ENCODE measurements around the gene PTPN3. TPM values are rescaled to one million over a fixed set of nuclear protein-coding genes. Genes with fewer than 3 reads are reported as not detected.

PTPN3 gene
- total RNA-seq, 1 donor from 2014 or later: 3.7 TPM

- H3K9me3 Mint-ChIP-seq (ENCODE audit: low read depth): no peaks in the 10 kb centered on the region
Observed at GRCh38 chr9:109475526-109475925, 22.6 kb downstream of the PTPN3 start.

GRCh38 chr9:109474944-109475343, 23.2 kb downstream of the PTPN3 start:
- H3K4me1 Mint-ChIP-seq (ENCODE audit: low read depth): peaks cover 19% of the 10 kb centered on the region
- no peak for DNase-seq (ENCODE audit: low spot score, unreplicated experiment)
- H3K27me3 Mint-ChIP-seq: no peaks in the 10 kb centered on the region
- no peak overlapping the region for H3K4me3 Mint-ChIP-seq (ENCODE audit: low read depth)
- H3K36me3 Mint-ChIP-seq (ENCODE audit: insufficient read depth): no peaks in the 10 kb centered on the region
- H3K9me3 Mint-ChIP-seq (ENCODE audit: low read depth): no peaks in the 10 kb centered on the region
- TF ChIP-seq CTCF (IDR thresholded peaks at IDR 0.05; ENCODE audit: unreplicated experiment): no peak
- H3K27ac Mint-ChIP-seq: no peak overlapping the region

More at GRCh38 chr9:109475526-109475925, 22.6 kb downstream of the PTPN3 start:
- no peak overlapping the region for H3K4me3 Mint-ChIP-seq (ENCODE audit: low read depth)
- H3K27me3 Mint-ChIP-seq: no peaks in the 10 kb centered on the region
- no peak for TF ChIP-seq CTCF (IDR thresholded peaks at IDR 0.05; ENCODE audit: unreplicated experiment)
- H3K36me3 Mint-ChIP-seq (ENCODE audit: insufficient read depth): no peaks in the 10 kb centered on the region
- H3K27ac Mint-ChIP-seq: no peak overlapping the region
- DNase-seq (ENCODE audit: low spot score, unreplicated experiment): no peak
- H3K4me1 Mint-ChIP-seq (ENCODE audit: low read depth): peaks cover 19% of the 10 kb centered on the region

GRCh38 chr9:109474170-109474569, 23.9 kb downstream of the PTPN3 start:
- no peak for DNase-seq (ENCODE audit: low spot score, unreplicated experiment)
- H3K36me3 Mint-ChIP-seq (ENCODE audit: insufficient read depth): no peaks in the 10 kb centered on the region
- no peaks in the 10 kb centered on the region for H3K9me3 Mint-ChIP-seq (ENCODE audit: low read depth)
- H3K4me1 Mint-ChIP-seq (ENCODE audit: low read depth): peaks cover 21% of the 10 kb centered on the region
- H3K4me3 Mint-ChIP-seq (ENCODE audit: low read depth): no peak overlapping the region
- H3K27me3 Mint-ChIP-seq: no peaks in the 10 kb centered on the region
- TF ChIP-seq CTCF (IDR thresholded peaks at IDR 0.05; ENCODE audit: unreplicated experiment): no peak
- H3K27ac Mint-ChIP-seq: peak overlapping the region; percentile 35

- Mint-ChIP-seq H3K4me1 (ENCODE audit: low read depth) (peaks cover 21% of the 10 kb centered on the region), H3K4me3 (ENCODE audit: low read depth) (no peak overlapping the region), H3K27me3 (no peaks in the 10 kb centered on the region), H3K36me3 (ENCODE audit: insufficient read depth) (no peaks in the 10 kb centered on the region), H3K9me3 (ENCODE audit: low read depth) (no peaks in the 10 kb centered on the region), H3K27ac (no peak overlapping the region)
- DNase-seq (ENCODE audit: low spot score, unreplicated experiment): no peak
- TF ChIP-seq CTCF (IDR thresholded peaks at IDR 0.05; ENCODE audit: unreplicated experiment): no peak
Observed at GRCh38 chr9:109473329-109473728, 24.8 kb downstream of the PTPN3 start.

- Mint-ChIP-seq H3K36me3 (ENCODE audit: insufficient read depth) (no peaks in the 10 kb centered on the region), H3K27ac (no peak overlapping the region), H3K4me3 (ENCODE audit: low read depth) (no peak overlapping the region), H3K9me3 (ENCODE audit: low read depth) (no peaks in the 10 kb centered on the region), H3K4me1 (ENCODE audit: low read depth) (peaks cover 8% of the 10 kb centered on the region), H3K27me3 (no peaks in the 10 kb centered on the region)
- TF ChIP-seq CTCF (IDR thresholded peaks at IDR 0.05; ENCODE audit: unreplicated experiment): no peak
- no peak for DNase-seq (ENCODE audit: low spot score, unreplicated experiment)
Observed at GRCh38 chr9:109471475-109472393, 26.4 kb downstream of the PTPN3 start.

Measured in progenitor cell of endocrine pancreas (in vitro differentiated cells).